ENCODE data around the gene LZTFL1. TPM values are rescaled to one million over a fixed set of nuclear protein-coding genes. Genes with fewer than 3 reads are reported as not detected.

The LZTFL1 gene
- total RNA-seq, 1 experiment from 2014 or later = 9.1 TPM

- intact Hi-C loops (cut with micrococcal nuclease; ENCODE audit: unreplicated experiment) = no loop called here
- ChIA-PET CTCF (no interaction called here), POLR2A (no interaction called here)
- no peaks in the 10 kb centered on the region for H3K4me1 Mint-ChIP-seq (ENCODE audit: low read depth, unreplicated experiment)
- no peaks in the 10 kb centered on the region for H3K9me3 ChIP-seq
- H3K27me3 ChIP-seq (replicated peaks; ENCODE audit: control insufficient read depth, insufficient read depth, low read length) = no peaks in the 10 kb centered on the region
- peaks cover 6% of the 10 kb centered on the region for H3K27me3 Mint-ChIP-seq (ENCODE audit: insufficient read depth, unreplicated experiment)
- no peak for TF ChIP-seq CTCF (IDR thresholded peaks at IDR 0.05; ENCODE audit: insufficient read depth in 1 of 2, low read depth in 1 of 2, low read length in 1 of 2, severe bottlenecking in 1 of 2, unreplicated experiment in 1 of 2)
- no peaks in the 10 kb centered on the region for H3K4me1 ChIP-seq
- H3K27ac Mint-ChIP-seq (ENCODE audit: unreplicated experiment) = no peak overlapping the region
- no TSS peak for BruUV-seq (replicated peaks)
- no peaks in the 10 kb centered on the region for H3K36me3 Mint-ChIP-seq (ENCODE audit: insufficient read depth, unreplicated experiment)
- no peaks in the 10 kb centered on the region for H3K9me3 Mint-ChIP-seq (ENCODE audit: unreplicated experiment)
- no peak overlapping the region for H3K4me3 ChIP-seq (ENCODE audit: low read depth, low read length)
- DNase-seq = no peak
- no peak overlapping the region for H3K4me3 Mint-ChIP-seq (ENCODE audit: unreplicated experiment)
- H3K36me3 ChIP-seq (ENCODE audit: control insufficient read depth, insufficient read depth, low read length) = no peaks in the 10 kb centered on the region
These were observed 46.0 kb upstream of the LZTFL1 start for GRCh38 chr3:45887759-45888511.

GRCh38 chr3:45887285-45887684 is 45.4 kb upstream of the LZTFL1 start:
- no peaks in the 10 kb centered on the region for H3K4me1 ChIP-seq
- H3K36me3 Mint-ChIP-seq (ENCODE audit: insufficient read depth, unreplicated experiment) = no peaks in the 10 kb centered on the region
- no peaks in the 10 kb centered on the region for H3K9me3 ChIP-seq
- H3K27me3 ChIP-seq (replicated peaks; ENCODE audit: control insufficient read depth, insufficient read depth, low read length) = no peaks in the 10 kb centered on the region
- no peak overlapping the region for H3K4me3 ChIP-seq (ENCODE audit: low read depth, low read length)
- DNase-seq = no peak
- intact Hi-C loops (cut with micrococcal nuclease; ENCODE audit: unreplicated experiment) = no loop called here
- no peak overlapping the region for H3K4me3 Mint-ChIP-seq (ENCODE audit: unreplicated experiment)
- H3K4me1 Mint-ChIP-seq (ENCODE audit: low read depth, unreplicated experiment) = no peaks in the 10 kb centered on the region
- H3K36me3 ChIP-seq (ENCODE audit: control insufficient read depth, insufficient read depth, low read length) = no peaks in the 10 kb centered on the region
- H3K27ac Mint-ChIP-seq (ENCODE audit: unreplicated experiment) = no peak overlapping the region
- ChIA-PET CTCF (no interaction called here), POLR2A (no interaction called here)
- no TSS peak for BruUV-seq (replicated peaks)
- no peaks in the 10 kb centered on the region for H3K9me3 Mint-ChIP-seq (ENCODE audit: unreplicated experiment)
- no peak for TF ChIP-seq CTCF (IDR thresholded peaks at IDR 0.05; ENCODE audit: insufficient read depth in 1 of 2, low read depth in 1 of 2, low read length in 1 of 2, severe bottlenecking in 1 of 2, unreplicated experiment in 1 of 2)
- peaks cover 6% of the 10 kb centered on the region for H3K27me3 Mint-ChIP-seq (ENCODE audit: insufficient read depth, unreplicated experiment)

DNA sequence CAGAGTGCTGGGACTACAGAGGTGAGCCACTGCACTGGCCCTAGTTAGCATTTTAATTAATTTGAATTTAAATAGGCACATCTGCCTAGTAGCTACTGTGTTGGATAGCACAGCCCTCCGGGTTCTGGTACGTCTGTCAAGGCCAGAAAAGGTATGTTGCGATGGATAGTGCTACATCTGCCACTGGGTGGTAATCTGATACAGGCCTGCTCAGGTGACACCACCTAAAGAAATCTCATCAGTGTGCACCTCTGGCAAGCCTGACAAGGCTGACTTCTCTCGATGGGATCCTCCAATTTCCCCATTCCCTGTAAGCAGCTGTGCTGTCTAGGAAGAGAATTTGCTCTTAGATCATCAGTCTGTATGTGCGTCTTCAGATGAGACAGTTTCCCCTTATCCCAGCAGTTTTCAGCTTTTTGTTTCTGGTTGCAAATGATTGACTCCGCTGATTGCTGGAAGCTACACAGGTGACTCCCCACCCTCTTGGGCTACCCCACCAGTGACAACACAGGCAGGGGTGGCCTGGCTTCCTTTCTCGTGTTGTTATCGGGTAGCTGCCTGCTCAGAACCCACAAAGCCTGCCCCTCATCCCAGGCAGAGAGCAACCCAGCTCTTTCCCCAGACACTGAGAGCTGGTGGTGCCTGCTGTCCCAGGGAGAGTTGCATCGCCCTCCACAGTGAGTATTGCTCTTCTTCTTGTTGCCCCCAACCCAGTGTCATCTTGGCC is 44.2 kb upstream of the LZTFL1 start, which contains the start of gene CCR9:
Gene CCR9, plus strand, starts transcription at position 565 of the 727 bp plus-strand sequence. CDS start 8,391 bp downstream, outside the sequence.
- Histone ChIP-seq H3K36me3 (ENCODE audit: control insufficient read depth, insufficient read depth, low read length) (no peaks in the 10 kb centered on the region), H3K9me3 (no peaks in the 10 kb centered on the region), H3K27me3 (replicated peaks; ENCODE audit: control insufficient read depth, insufficient read depth, low read length) (no peaks in the 10 kb centered on the region), H3K4me1 (no peaks in the 10 kb centered on the region), H3K4me3 (ENCODE audit: low read depth, low read length) (no peak within 1 kb of the TSS)
- no TSS peak for BruUV-seq (replicated peaks)
- Mint-ChIP-seq H3K4me1 (ENCODE audit: low read depth, unreplicated experiment) (no peaks in the 10 kb centered on the region), H3K27ac (ENCODE audit: unreplicated experiment) (no peak within 1 kb of the TSS), H3K9me3 (ENCODE audit: unreplicated experiment) (no peaks in the 10 kb centered on the region), H3K27me3 (ENCODE audit: insufficient read depth, unreplicated experiment) (peaks cover 2% of the 10 kb centered on the region), H3K36me3 (ENCODE audit: insufficient read depth, unreplicated experiment) (no peaks in the 10 kb centered on the region), H3K4me3 (ENCODE audit: unreplicated experiment) (no peak within 1 kb of the TSS)
- ChIA-PET POLR2A (no interaction called here), CTCF (no interaction called here)
- no peak for DNase-seq
- no peak for TF ChIP-seq CTCF (IDR thresholded peaks at IDR 0.05; ENCODE audit: insufficient read depth in 1 of 2, low read depth in 1 of 2, low read length in 1 of 2, severe bottlenecking in 1 of 2, unreplicated experiment in 1 of 2)
- intact Hi-C loops (cut with micrococcal nuclease; ENCODE audit: unreplicated experiment) = no loop called here
